G401.6 (cell line): ENCODE results near the gene ZFAND3.
A peak's percentile ranks its signal among the peaks of the same experiment; 100 is the strongest.

Experiments used
- FAIRE-seq: peaks from 2 replicates; lab custom pipeline; 2012; peaks lifted over from hg19 to GRCh38; lab: Jason Lieb, UNC

The ZFAND3 gene

GRCh38 chr6:38004908-38005307 is 185.4 kb downstream of the ZFAND3 start:
- FAIRE-seq: no peak

- peak; percentile 8 for FAIRE-seq
These were observed 192.4 kb downstream of the ZFAND3 start for GRCh38 chr6:38011937-38012336.

- peak; percentile 84 for FAIRE-seq
These were observed 193.0 kb downstream of the ZFAND3 start for GRCh38 chr6:38012573-38012972.

GRCh38 chr6:38015341-38015740 is 195.8 kb downstream of the ZFAND3 start:
- FAIRE-seq: no peak

GRCh38 chr6:38016824-38017223 is 197.3 kb downstream of the ZFAND3 start:
- no peak for FAIRE-seq

GRCh38 chr6:38018755-38019165 is 199.2 kb downstream of the ZFAND3 start:
- FAIRE-seq: no peak

GRCh38 chr6:38020593-38020992 is 201.1 kb downstream of the ZFAND3 start:
- no peak for FAIRE-seq

GRCh38 chr6:38021029-38021428 is 201.5 kb downstream of the ZFAND3 start:
- no peak for FAIRE-seq

- no peak for FAIRE-seq
These were observed 202.0 kb downstream of the ZFAND3 start for GRCh38 chr6:38021571-38021970.

- FAIRE-seq: no peak
These were observed 203.2 kb downstream of the ZFAND3 start for GRCh38 chr6:38022688-38023087.

- no peak for FAIRE-seq
These were observed 205.4 kb downstream of the ZFAND3 start for GRCh38 chr6:38024908-38025307.

GRCh38 chr6:38025451-38025850 is 205.9 kb downstream of the ZFAND3 start:
- peak; percentile 33 for FAIRE-seq

- FAIRE-seq: no peak
These were observed 208.3 kb downstream of the ZFAND3 start for GRCh38 chr6:38027685-38028373.

- no peak for FAIRE-seq
These were observed 210.9 kb downstream of the ZFAND3 start for GRCh38 chr6:38030380-38030779.

GRCh38 chr6:38032797-38033196 is 213.3 kb downstream of the ZFAND3 start:
- no peak for FAIRE-seq

GRCh38 chr6:38033442-38033982 is 214.0 kb downstream of the ZFAND3 start:
- FAIRE-seq: peak; percentile 74

GRCh38 chr6:38034274-38034914 is 214.9 kb downstream of the ZFAND3 start:
- FAIRE-seq: peak; percentile 91

- no peak for FAIRE-seq
These were observed 216.0 kb downstream of the ZFAND3 start for GRCh38 chr6:38035478-38035877.

- no peak for FAIRE-seq
These were observed 220.0 kb downstream of the ZFAND3 start for GRCh38 chr6:38039502-38039901.

GRCh38 chr6:38040254-38040653 is 220.7 kb downstream of the ZFAND3 start:
- no peak for FAIRE-seq

- no peak for FAIRE-seq
These were observed 223.8 kb downstream of the ZFAND3 start for GRCh38 chr6:38043259-38043753.

GRCh38 chr6:38045701-38046305 is 226.3 kb downstream of the ZFAND3 start:
- no peak for FAIRE-seq

- FAIRE-seq: no peak
These were observed 228.0 kb downstream of the ZFAND3 start for GRCh38 chr6:38047562-38047961.
